Stomach (tissue), 9 donors: ENCODE data around the gene PM20D2. TPM values are rescaled to one million over a fixed set of nuclear protein-coding genes. Genes with fewer than 3 reads are reported as not detected.

ENCODE experiments used
- DNase-seq, 2 donors: peaks; one replicate each; pipeline versions ENCODE4 v3.0.0 to v3.0.0-alpha.2; 2013 to 2019
- H3K27ac ChIP-seq, 5 donors: fragments of 200-600 bp in 4 of 5; sonication (generic) in 4 of 5; one replicate each; pipeline ENCODE4 v1.5.1; 2013 to 2019; ENCODE audit warnings: mild to moderate bottlenecking in 1 of 5, moderate library complexity in 1 of 5
- H3K27me3 ChIP-seq, 3 donors: fragments of 200-600 bp; sonication (generic); one replicate each; pipeline ENCODE4 v1.5.1; 2017 to 2019; ENCODE audit warnings: mixed run types in 1 of 3
- H3K36me3 ChIP-seq, 4 donors: fragments of 200-600 bp; sonication (generic); 1 replicate in 3 of 4; 2 replicates in 1 of 4; pipeline ENCODE4 v1.5.1; 2016 to 2019
- H3K4me1 ChIP-seq, 4 donors: fragments of 200-600 bp; sonication (generic); one replicate each; pipeline ENCODE4 v1.5.1; 2016 to 2019
- H3K4me3 ChIP-seq, 4 donors: fragments of 200-600 bp; sonication (generic) in 3 of 4; one replicate each; pipeline ENCODE4 v1.5.1; 2016 to 2019; ENCODE audit warnings: mild to moderate bottlenecking in 1 of 4
- H3K9me3 ChIP-seq, 4 donors: fragments of 200-600 bp; sonication (generic); one replicate each; pipeline ENCODE4 v1.5.1; 2016 to 2019
- EP300 ChIP-seq: sonication (generic); formaldehyde crosslinking; IDR thresholded peaks from one replicate; pipeline ENCODE4 v1.6.1; 2017; ENCODE audit warnings: antibody characterized with exemption
- POLR2A ChIP-seq, 4 donors: fragments of 450-650 bp; IDR thresholded peaks; one replicate each; pipeline ENCODE4 v1.6.1; 2016; ENCODE audit warnings: antibody characterized with exemption in 4 of 4, control low read depth in 2 of 4, mild to moderate bottlenecking in 1 of 4, moderate library complexity in 1 of 4
- POLR2AphosphoS5 ChIP-seq, 3 donors: sonication (generic); formaldehyde crosslinking; IDR thresholded peaks; one replicate each; pipeline ENCODE4 v1.6.1; 2016; ENCODE audit warnings: antibody characterized with exemption in 3 of 3
- WGBS, 5 donors: extraction: QIAGEN DNeasy Blood & Tissue Kit in 3 of 5; methylation state at CpG; one replicate each; pipeline versions ENCODE4 v1.1.5 to v1.1.7; 2013 to 2018; 5-methylcytosine and 5-hydroxymethylcytosine counted together
- intact Hi-C: fragments of 100-400 bp; cut with DNase I; formaldehyde crosslinking; loops from one replicate; pipeline ENCODE4 v1.15.1; 2023; ENCODE audit warnings: low total_unique reads
- polyA plus RNA-seq, 3 donors: library from polyadenylated mRNA; stranded (reverse); fragments of 200-250 nt; gene quantifications; one replicate each; pipeline ENCODE4 v1.2.3, GENCODE V29; 2013
- total RNA-seq, 5 donors: library from RNA; depleted of rRNA; stranded (reverse); fragments of >200 nt; gene quantifications; one replicate each; pipeline versions ENCODE4 v1.1.0 to v1.2.3, GENCODE V29; 2014 to 2016
- TF ChIP-seq, protein P1 (sequence below), 7 experiments: fragments of 450-650 bp in 4 of 7; fragments of 200-600 bp in 3 of 7; sonication (generic) in 3 of 7; IDR thresholded peaks; one replicate each; pipeline ENCODE4 v1.5.1; 2016 to 2019; ENCODE audit warnings: antibody characterized with exemption in 7 of 7, control low read depth in 2 of 7, mild to moderate bottlenecking in 1 of 7
- donor health status: healthy with polysubstance abuse.
- donor health status: Bipolar disorder and iron deficiency.
- donor health status: healthy.

Gene PM20D2
- total and polyA plus RNA-seq, 8 donors = 1.2 to 22.4 (median 5.6) TPM

DNA sequence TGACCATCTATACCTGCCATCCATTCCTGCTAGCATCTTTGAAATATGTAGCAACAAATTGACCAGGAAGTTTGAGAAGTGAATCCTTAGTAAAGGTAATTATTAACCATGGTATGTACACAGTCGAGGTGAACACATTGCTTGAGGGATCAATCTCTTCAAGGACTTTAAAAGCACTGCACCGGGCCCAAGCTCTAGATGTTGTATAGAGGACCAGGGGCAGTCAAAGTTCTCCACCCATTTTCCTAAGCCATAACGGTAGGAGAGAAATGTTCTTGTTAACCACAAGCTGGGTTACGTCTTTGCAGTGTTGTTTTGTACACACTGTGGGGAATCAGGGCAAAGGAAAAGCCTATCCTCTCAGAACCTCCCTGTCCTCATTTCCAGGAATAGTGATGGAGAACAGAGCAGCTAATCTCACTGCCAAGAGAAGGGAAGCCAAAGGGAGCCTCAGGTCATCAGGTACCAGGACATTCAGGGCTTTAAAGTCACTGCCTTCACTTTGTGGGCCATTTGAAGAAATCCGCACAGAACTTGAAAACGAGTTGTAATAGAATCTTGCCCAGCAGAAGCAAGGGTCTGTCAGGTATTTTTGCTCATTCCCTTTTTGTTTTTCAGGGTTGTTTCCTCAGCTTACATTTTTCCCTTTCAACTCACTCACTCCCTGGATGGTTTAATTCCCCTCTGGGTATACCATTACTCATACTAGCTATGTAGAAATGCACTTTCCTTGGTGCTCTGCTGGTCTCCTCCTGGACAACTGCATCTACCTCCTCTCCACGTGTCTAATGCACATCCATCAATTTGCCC is 5.3 kb upstream of the PM20D2 start:
- Histone ChIP-seq H3K4me1 (peaks cover 0 to 33% (median 17%) of the 10 kb centered on the region in 4 donors), H3K27me3 (no peaks in the 10 kb centered on the region), H3K27ac (peak overlapping the region in 2 of 5 donors; percentile 36 to 41), H3K4me3 (no peak overlapping the region), H3K9me3 (no peaks in the 10 kb centered on the region), H3K36me3 (no peaks in the 10 kb centered on the region)
- DNase-seq = peak; percentile 36 to 52
- intact Hi-C loops = no loop called here
- peak in 1 of 3 donors; percentile 1 for TF ChIP-seq POLR2AphosphoS5 (IDR thresholded peaks at IDR 0.05)
- no peak for TF ChIP-seq POLR2A (IDR thresholded peaks at IDR 0.05)
- WGBS, 5 donors = 52 to 66% (median 57%) methylated on average over 7 of the region's 7 CpGs

DNA sequence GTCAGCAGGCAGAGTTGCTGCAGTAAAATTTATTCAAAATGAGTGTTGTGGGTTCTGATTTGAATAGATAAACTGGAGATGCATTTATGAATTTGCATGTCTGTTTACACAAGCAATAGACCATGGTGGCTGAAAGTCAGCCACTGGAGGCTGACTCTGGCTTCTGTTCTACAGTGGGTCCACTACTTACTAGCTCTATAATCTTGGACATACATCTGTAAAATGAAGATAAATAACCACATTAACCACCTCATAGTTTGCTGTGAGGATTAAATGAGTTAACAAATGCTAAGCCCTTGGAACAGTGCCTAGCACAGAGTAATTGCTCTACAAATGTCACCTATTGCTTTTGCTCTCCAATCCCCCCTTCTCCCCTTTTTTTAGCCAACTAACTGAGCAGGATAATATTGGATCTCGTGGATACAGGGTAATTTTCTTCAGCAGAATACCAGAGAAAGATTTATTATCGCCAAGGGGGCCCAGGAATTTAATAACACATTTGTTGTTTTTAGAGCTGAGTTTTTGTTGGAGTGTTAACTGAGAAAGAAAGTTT is 1.4 kb upstream of the PM20D2 start:
- no peaks in the 10 kb centered on the region for H3K36me3 ChIP-seq
- 54 to 75% (median 72%) methylated on average over 2 of the region's 2 CpGs for WGBS, 5 donors
- H3K27me3 ChIP-seq = no peaks in the 10 kb centered on the region
- no peak overlapping the region for H3K4me3 ChIP-seq
- TF ChIP-seq POLR2AphosphoS5 (IDR thresholded peaks at IDR 0.05) (no peak), EP300 (no peak)
- intact Hi-C loops = no loop called here
- peaks cover 0 to 56% (median 30%) of the 10 kb centered on the region in 4 donors for H3K4me1 ChIP-seq
- peak overlapping the region in 2 of 5 donors; percentile 93 for H3K27ac ChIP-seq
- DNase-seq = peak in 1 of 2 donors; percentile 14
- H3K9me3 ChIP-seq = no peaks in the 10 kb centered on the region

DNA sequence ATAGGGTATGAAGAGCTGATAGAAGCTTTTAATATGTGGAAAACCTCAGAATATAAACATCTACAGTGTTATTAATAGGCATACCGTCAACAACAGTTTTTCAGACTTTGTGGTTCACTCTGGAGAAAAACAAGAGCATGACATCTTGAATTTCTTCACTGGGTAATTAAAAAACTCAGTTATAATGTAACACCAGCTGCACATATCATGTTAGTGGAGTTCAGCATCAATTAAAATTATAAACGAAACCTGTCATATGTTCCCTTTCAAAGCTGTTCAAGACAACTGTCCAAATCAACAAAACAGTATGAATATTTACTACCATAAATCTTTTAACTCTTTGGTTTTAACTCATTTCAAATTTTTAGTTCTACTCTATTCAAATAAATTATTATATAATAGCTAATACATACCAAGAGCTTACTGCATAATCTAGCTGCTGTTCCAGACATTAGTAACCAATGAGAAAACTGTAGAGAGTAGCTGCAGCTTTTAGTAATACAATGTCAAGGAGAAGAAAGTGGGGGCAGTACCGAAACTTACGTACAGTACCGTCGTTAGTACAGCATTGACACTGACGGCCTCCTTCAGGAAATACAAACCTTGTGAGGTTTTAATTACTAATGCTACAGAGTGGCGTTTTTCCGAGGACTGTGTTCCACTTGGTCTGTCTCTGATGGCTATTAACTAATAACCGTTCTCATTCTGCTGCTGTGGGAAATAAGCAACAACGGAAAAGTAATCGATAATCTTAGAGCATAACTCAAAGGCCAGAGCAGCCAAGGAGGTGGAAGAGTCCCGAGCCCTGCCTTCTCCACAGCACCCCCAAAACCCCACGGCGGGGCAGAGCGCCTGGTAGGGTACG is 532 bp upstream of the PM20D2 start:
- peak overlapping the region; percentile 75 to 89 (median 78) for H3K4me3 ChIP-seq
- TF ChIP-seq EP300 (no peak), POLR2AphosphoS5 (IDR thresholded peaks at IDR 0.05) (no peak), POLR2A (IDR thresholded peaks at IDR 0.05) (no peak)
- H3K27me3 ChIP-seq = no peaks in the 10 kb centered on the region
- H3K36me3 ChIP-seq = peaks cover 0 to 4% (median 0%) of the 10 kb centered on the region in 4 donors
- H3K4me1 ChIP-seq = peaks cover 0 to 50% (median 21%) of the 10 kb centered on the region in 4 donors
- H3K9me3 ChIP-seq = no peaks in the 10 kb centered on the region
- H3K27ac ChIP-seq = peak overlapping the region; percentile 87 to 93 (median 92)
- peak in 1 of 2 donors; percentile 75 for DNase-seq
- 4 to 6% (median 6%) methylated on average over 12 to 17 of the region's 17 CpGs for WGBS, 5 donors
- intact Hi-C loops = no loop called here

DNA sequence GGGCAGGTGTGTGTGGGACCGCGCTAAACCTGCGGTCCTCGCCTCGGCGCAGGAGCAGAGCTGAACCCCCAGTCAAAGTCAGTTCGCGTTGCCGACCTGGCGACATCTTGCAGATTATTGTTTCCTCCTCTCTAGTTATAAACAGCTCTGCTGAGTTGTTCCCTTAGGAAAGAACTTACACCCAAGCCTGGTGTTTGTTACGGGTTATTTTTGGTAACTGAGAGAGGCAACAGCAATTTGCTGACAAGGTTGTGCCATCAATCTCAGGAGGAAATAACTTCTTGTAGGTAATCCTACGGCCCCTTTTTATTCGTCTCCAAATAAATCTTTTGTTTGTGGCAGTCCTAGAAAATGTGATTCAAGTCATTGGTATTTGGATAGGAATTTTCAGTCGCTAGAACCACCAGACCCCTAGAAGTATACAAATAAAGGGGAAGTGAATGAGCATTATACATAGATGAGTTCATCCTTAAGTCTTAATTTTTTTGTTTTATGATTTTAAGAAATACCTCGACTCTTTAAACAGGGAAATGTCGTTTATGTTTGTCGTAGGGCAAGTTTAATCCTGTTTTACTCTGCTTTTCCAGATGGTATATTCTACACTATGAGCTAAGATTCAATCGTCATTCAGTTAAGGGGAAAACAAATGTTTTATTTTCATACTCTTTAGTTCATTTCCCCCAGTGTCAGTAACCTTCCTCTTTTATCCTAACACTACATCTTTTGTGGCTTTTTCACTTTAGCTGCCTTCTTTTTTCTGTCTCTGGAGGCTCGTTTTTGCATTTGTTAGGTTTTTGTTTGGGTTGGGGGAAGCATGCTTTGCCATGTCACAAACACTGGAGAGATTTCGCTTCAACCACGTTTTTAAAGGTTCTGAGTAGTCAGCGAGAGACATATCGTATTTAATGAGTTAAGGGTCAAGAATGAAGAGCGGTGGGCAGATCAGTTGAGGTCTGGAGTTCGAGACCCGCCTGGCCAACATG is 1.2 kb downstream of the PM20D2 start:
- Histone ChIP-seq H3K27me3 (no peaks in the 10 kb centered on the region), H3K36me3 (peaks cover 0 to 4% (median 0%) of the 10 kb centered on the region in 4 donors), H3K4me1 (peaks cover 0 to 56% (median 22%) of the 10 kb centered on the region in 4 donors), H3K27ac (peak overlapping the region; percentile 87 to 93 (median 92)), H3K9me3 (no peaks in the 10 kb centered on the region), H3K4me3 (peak overlapping the region; percentile 75 to 89 (median 78))
- TF ChIP-seq POLR2AphosphoS5 (IDR thresholded peaks at IDR 0.05) (peak in 2 of 3 donors; percentile 23 to 56), POLR2A (IDR thresholded peaks at IDR 0.05) (no peak), EP300 (no peak)
- TF ChIP-seq, protein P1, sequence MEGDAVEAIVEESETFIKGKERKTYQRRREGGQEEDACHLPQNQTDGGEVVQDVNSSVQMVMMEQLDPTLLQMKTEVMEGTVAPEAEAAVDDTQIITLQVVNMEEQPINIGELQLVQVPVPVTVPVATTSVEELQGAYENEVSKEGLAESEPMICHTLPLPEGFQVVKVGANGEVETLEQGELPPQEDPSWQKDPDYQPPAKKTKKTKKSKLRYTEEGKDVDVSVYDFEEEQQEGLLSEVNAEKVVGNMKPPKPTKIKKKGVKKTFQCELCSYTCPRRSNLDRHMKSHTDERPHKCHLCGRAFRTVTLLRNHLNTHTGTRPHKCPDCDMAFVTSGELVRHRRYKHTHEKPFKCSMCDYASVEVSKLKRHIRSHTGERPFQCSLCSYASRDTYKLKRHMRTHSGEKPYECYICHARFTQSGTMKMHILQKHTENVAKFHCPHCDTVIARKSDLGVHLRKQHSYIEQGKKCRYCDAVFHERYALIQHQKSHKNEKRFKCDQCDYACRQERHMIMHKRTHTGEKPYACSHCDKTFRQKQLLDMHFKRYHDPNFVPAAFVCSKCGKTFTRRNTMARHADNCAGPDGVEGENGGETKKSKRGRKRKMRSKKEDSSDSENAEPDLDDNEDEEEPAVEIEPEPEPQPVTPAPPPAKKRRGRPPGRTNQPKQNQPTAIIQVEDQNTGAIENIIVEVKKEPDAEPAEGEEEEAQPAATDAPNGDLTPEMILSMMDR (IDR thresholded peaks at IDR 0.05) = no peak
- WGBS, 5 donors = 24 to 33% (median 26%) methylated on average over 20 to 26 of the region's 26 CpGs
- intact Hi-C loops = no loop called here
- DNase-seq = peak; percentile 14 to 30
